T-helper 9 cell (primary cell): ENCODE results near the gene UBE2E2.

Experiments
- DNase-seq: peaks from one replicate; pipeline ENCODE4 v3.0.0-alpha.2; 2020

The UBE2E2 gene

DNA sequence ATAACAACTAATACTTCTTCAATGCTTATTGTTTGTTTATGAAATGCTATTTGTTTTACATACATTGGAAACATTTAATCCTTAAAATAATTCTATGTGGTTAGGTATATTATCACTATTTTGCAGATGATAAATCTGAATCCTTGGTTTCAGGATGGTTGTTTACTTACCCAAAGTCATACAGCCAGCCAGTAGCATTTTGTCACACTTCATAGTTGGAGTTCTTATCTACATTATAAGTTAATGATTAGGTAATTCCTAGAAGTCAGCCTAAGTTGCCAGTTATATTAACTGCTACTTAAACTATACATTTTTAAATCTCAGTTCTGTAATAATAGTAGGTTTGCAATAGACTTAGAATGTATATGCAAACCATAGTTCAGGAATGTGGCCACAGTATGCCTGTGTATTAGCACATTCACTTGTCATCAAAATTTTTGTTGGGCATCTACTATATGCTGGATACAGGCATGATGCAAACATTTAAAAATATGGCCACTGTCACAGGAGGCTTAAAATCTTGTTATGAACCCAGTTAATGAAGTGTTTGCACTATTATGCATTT lies 187.9 kb downstream of the UBE2E2 start:
- no peak for DNase-seq

DNA sequence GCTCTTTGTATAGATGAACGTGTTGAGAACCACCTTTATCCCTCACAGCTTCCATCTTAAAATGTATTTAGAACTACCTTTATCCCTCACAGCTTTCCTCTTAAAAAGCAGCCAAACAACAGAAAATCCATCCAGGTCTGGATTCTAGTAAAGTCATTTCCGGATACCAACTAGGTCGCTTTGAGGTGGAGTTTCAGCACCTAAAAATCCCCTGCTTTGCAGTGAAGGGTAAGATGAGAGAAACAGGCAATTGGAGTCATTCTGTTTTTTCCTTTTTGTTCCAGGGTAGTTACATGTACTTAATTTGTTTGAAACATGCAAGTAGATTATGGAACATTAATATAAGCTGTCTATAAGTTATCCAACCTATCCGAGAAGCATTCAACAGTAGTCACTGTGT lies 192.0 kb downstream of the UBE2E2 start:
- no peak for DNase-seq

DNA sequence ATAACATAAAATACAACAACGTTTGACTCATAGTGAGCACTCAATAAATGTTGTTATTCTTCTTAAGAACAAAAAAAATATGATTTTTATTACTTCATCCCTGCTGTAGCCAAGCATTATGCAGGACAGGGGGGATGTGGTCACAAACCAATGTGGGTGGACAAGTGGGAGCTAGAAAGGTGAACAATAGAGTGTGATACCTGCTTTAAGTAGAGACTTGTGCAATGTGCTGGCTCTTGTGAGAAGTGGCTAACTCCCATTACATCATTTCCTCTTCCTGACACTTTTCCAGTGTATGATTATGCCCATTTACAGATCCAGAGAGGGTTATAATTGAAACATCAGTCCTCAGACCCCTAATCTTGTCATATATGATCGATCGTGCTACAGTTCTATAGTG lies 193.6 kb downstream of the UBE2E2 start:
- no peak for DNase-seq

DNA sequence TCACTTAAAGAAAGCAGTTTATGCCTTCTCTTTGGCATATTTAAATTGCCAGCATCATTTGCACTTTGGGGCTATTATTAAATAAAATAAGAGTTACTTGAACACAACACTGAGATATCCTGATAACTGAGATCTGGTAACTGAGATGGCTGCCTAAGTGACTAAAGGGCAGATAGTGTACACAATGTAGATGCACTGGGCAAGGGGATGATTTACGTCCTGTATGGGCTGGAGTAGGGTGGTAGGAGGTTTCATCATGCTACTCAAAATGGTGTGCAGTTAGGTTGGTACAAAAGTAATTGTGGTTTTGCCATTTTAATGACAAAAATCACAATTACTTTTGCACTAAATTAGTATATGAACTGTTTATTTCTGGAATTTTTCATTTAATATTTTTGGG lies 196.1 kb downstream of the UBE2E2 start:
- no peak for DNase-seq

DNA sequence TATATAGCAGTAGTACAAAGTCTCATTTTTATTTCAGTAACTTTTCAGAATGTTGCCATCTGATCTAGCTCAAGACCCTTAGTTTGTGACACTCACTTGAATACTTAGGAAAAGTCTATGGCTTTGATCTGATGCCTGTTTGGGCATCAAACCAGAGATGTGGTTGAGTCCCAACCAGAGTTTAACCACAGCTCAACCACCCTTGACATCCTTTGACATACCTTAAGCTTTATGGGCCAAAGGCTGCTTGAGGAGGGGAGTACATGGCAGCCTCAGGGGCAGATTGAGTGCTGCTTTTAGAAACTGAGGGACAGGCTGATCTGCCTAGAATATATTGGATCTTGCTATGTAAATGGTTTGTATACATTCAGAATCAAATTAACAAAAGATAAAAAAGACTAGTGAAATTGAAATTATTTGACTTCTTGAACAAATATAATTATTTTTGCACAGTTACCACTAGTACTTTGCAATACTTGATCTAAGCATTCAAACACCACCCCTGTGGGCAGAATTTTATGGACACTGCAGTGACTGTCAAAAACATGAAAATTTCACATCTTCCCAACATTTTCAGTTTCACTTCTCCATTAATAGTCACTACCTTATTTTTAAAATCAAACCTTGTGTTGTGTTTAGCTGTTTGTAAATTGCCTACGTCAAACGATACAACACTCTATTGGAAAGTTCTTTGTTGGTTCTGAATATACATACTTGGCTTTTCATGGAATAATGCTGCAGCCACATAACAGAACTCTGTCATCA lies 199.8 kb downstream of the UBE2E2 start:
- no peak for DNase-seq

DNA sequence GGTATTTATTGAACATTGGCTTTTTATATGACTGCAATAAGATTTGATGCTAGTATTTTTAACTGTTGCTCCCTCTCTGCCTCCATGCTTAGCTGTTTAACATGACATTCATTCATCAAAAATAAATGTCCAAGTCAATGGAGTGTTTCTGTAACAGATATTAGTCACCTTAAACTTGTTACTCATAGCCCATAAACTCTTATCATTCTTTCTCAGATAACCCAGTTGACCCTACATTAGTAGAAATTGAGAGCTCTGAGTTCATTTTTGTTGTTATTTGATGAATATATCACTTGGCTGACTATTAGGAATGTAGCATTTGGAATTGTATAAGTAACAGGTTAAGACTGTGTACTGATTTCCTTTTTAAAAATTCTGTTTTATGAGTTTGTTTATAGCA lies 201.1 kb downstream of the UBE2E2 start:
- no peak for DNase-seq

DNA sequence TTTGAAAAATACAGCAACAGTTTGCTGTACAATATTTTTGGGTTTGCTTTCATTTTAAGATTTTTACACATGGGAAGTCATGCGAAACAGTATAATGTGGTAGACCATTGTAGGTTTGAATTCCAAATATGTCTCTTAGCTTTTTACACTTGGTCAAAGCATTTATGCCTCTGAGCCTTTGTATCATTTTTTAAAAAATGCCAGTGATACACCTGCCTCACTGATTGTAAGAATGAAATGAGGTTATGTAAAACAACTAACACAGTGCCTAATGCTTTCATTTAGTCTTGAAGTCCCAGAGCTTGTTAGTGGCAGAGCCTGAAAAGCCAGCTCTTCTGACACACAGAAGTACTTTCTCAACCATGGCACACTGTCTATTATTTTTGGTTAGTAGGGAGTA lies 202.0 kb downstream of the UBE2E2 start:
- DNase-seq = no peak

DNA sequence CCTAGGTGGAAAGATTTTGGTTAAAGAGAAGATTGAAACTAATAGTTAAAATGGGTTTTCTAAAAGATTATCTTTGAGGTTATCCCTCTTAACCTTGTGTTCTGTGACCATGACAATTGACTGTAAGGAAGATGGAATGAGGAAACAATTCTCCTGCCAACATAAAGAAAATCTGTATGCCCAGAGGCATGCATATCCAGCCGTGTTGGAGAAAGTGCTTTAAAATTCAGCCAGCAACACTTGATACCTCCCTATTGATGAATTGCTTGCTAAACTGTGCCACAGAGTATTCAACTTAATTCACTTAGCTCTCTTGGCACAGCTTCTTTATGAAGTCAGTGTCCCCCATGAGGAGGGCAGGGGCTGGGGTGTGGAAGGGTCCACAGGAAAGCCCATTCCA lies 203.5 kb downstream of the UBE2E2 start:
- no peak for DNase-seq

DNA sequence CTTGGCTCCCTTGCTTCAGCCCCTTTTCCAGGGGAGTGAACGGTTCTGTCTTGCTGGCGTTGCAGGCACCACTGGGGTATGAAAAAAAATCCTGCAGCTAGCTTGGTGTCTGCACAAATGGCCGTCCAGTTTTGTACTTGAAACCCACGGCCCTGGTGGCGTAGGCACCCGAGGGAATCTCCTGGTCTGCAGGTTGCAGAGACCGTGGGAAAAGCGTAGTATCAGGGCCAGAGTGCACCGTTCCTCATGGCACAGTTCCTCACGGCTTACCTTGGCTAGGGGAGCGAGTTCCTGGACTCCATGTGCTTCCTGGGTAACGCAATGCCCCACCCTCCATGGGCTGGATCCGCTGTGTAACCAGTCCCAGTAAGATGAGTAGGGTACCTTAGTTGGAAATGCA lies 214.9 kb downstream of the UBE2E2 start:
- DNase-seq = no peak

DNA sequence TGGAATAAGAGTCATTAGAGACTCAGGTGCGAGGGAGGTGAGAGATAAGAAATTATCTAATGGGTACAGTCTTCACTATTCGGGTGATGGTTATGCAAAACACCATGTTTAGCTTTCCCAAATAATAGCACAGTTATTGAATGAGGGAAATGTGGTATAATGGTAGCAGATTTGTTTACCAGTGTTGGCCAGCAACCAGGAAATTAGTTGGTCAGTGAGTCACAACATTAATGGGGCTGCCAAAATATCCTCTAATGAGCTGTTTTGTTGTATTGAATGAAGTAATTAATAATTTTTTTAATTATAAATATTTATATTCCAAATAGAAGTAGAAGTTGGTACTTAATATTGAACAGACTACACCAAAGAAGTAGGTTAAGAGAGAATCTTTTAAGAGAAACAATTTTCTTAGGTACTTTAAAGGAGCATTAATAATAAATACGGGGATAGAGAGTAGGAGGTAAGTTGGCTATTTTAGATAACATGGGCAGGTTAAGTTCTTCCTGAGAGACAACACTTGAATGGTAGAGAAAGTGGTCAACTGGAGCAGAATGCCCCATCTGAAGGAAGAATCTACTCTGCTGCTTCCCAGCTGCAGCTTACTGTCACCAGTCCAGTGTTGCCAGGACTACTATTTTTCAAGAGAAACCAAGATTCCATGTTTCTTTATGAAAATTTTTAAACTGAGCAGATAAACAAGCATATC lies 218.8 kb downstream of the UBE2E2 start:
- DNase-seq = no peak

DNA sequence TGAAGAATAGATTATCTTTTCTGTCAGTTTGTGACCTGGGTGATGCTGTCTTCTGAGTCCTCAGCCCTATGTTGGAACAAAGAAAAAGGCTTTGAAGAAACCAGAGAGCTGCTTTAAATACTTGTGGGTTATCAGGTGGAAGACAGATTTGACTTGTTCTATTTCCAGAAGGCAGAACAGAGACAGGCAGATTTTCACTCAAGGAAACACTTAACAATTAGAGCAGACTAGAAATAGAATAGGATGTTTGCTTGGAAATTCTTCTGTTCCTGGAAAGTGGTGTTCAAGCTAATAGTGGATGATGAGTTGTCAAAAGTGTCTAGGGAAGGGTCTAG lies 219.4 kb downstream of the UBE2E2 start:
- DNase-seq = no peak

DNA sequence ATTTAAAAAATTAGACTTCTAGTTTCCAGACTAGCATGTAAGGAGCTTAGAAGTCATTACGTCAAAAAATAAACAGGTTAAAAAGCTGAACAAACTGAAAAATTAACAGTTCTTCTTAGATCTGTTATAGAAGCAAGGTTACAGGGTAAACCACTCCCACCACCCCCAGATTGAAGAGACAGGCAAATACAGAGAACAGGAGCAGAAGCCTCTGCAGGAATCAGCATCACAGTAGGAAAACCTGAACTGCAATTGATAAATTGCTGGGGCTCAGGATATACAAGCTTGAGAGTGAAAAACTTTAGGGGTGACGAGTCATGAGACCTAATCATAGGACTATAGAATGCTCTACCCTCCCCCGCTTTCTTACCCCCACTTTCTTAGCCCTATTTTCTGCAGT lies 222.3 kb downstream of the UBE2E2 start:
- DNase-seq = no peak

DNA sequence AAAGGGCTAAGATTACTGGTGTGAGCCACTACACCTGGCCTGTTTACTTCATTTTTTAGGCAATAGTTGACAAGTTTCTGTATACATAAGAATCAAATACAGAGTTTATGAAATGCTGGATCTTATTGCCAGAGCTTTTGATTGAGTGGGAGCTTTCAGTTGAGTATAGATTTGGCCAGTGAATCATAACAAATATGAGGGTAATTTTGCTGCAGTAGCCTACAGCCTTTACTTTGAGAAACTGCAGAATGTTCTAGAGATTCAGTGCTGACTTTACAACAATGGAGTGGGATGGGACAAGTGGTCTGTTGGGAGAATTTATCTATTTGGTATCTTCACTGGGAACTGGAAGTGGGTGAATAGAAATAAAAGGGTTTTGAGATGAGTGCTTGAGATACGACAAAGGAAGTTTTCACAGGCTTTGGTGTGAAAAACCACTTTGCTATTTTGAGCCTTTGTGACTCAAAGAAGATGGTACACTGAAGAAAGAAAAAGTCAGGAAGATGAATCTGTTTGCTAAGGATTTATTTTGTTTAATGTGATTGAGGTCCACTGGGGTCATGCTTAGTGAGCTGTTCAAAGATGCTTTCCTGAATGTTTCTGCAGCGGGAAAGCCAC lies 227.8 kb downstream of the UBE2E2 start:
- no peak for DNase-seq

DNA sequence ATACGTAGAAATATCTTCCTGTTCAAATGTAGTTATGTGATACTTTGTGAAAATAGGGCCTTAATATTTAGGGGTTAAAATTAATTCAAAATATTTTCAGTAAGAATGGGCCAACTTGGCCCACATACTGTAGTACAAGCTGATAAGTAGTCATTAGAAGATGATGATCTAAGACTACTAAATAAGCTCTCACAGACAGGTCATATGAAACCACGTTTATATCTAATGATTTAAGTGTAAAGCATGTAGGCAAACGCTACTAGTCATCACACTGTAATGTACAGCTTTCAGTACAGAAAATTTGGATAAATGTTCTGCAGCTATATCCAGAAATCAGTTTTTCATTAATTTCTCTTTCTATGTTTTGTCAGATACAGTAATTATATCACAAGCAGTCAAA lies 228.6 kb downstream of the UBE2E2 start:
- DNase-seq = no peak

DNA sequence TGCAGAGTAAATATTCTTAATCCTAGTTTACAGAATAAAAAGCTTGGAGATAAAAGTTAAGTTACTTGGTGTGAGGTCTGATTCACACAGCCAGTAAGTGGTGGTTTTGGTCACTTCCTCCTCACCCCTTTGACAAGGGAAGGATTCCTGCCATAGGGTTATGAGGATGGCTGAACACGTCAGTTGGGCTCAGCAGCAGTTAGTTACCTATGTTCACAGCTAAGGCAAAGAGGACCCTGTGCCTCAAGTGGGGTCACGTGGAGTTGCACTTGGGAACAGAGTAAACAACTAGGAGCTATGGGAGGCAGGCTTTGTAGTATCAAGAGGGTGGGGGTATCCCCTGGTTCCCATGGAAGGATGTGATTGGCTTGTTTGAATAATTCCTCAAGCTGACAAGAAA lies 232.2 kb downstream of the UBE2E2 start:
- no peak for DNase-seq

DNA sequence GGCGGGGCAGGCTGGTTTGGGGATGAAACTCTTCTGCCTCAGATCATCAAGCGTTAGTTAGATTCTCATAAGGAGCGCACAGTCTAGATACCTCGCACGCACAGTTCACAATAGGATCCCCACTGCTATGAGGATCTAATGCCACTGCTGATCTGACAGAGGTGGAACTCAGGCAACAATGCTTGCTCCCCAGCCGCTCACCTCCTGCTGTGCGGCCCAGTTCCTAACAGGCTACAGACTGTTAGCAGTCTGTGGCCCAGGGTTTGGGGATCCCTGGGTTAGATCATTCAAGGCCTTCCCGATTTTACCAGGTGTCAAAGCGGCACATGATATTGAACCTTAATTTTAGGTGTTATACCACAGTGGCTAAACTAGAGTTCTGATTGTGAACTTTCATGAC lies 232.8 kb downstream of the UBE2E2 start:
- no peak for DNase-seq

DNA sequence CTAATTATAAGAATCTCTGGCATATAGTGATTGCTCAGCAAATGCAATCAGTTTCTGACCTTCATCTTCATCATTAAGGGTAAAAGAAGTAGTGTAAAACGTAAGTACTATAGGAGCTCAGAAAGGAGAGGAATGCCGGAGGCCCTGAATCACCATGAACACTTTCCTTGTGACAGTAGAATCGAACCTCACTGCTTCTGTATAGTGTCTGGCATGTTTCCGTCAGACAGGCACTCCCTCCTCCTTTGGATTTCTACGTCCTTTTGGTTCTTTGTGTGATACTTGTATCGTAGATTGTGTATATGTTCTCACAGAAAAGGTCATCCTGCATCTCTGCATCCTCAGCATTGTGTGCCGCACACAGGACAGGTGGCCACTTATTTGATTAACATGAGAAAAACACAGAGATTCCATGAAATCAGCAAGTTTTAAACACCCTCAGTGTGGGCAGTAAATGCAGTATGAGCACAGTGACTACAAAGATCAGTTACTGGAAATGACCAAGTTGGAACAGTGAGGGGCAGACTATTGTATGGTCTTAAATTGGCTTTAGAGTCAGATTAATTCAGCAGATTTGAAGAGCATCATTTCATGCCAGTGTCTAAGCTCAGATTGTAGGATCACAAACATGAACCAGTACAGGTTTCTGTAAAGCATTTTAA lies 234.5 kb downstream of the UBE2E2 start:
- no peak for DNase-seq

DNA sequence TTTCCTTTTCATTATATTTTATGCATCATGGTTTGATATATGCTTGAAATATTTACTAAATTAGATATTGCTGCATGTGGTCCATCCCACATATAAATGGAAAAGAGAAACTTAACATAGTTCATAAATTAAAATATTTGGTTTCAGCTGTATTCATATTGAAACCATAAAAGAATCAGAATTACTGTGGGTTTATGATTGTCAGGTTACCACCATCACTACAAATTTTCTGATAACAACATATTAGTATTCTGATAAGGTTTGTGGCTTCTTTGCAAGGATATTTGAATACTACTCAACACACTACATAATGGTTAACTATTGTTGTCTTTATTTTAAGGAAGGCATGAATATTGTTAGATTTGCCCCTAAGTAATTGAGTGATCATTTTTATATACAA lies 235.5 kb downstream of the UBE2E2 start:
- DNase-seq = no peak

DNA sequence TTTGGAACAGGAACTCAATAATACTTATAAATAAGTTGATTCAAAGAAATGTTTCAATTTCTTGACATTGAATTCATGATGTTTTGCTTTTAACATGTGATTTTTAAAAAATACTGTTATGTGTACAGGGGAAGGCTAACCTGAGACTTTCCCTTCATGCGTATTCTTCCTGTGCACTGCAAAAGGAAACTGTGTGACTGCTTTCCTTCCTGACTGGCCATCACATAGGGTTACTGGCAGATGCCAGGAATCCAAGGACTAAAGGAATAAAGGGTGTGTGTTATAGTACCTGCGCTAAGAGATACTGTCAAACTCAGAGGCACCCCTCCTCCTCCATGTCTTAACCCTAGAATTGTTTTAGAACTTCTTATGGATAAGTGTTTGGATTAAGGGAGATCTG lies 236.0 kb downstream of the UBE2E2 start:
- no peak for DNase-seq

DNA sequence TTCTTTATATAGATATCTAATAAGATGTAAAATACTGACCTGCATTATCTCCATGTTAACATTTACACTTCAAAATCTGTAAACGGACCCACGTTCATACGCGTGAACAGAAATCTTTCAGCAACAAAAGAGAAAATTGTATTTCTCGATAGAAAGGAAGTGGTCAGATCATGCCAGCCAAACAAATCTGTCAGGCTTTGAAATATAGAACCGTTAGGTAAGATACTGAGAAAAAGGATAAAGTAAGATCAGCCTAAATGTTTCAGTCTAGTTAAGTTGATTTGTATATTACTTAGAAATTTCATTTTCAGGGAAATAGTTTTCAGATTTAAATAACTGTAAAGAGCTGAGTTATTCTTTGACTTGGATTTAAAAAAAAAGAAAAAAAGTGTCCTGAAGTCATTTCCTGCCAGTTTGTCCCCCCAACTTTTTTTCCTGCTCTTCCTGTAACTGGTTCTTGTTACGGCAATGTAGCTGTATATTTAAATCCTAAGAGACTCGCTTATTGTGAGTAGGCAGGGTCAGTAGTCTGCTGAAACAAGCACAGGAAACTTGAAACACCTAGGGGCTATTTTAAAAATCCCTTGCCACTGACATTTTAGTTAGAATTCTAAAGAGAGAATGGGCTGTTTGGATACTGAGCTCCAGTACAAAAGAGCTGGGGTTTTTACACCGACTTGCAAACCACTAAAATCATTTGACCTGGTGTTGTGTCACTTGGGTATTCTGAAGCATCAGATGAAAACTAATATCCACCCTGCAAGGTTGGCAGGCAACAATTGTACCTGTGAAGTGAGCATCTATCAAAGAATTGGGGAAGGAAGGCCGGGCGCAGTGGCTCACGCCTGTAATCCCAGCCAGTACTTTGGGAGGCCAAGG lies 237.5 kb downstream of the UBE2E2 start:
- DNase-seq = no peak

DNA sequence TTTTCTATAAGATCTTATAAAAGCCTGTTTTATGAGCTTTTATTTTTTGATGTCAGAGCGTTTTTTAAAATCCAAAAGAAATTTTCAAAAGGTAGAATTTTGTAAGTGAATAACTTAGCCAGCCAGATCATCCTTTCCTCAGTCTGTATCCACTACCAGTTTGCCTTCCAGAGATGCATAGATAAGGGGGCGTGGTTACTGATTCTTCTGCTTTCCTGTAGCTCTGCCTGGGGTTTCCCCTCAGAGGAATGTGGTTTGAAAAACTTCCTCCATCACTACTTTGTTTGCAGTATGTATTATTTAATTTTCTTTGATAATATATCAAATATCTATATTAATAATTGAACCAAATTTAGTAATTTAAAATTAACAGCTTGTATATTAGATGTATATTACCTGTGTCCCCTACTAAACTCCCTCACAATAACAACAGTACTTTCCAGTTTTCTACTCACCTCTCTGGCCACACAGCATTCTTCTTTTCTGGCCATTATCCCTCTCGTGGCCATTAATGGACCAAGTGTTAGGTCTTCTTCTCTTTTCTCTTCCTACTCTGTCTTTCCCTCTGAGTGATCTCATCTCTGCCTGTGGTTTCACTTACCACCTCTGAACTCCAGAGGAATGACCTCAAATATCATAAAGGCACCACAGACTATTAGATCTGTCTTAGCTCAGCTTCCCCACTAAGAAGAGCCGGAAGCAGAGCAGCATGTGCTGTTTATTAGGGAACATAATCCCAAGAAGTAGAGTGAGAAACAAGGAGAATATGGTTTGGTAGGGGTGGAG lies 239.7 kb downstream of the UBE2E2 start:
- DNase-seq = no peak

DNA sequence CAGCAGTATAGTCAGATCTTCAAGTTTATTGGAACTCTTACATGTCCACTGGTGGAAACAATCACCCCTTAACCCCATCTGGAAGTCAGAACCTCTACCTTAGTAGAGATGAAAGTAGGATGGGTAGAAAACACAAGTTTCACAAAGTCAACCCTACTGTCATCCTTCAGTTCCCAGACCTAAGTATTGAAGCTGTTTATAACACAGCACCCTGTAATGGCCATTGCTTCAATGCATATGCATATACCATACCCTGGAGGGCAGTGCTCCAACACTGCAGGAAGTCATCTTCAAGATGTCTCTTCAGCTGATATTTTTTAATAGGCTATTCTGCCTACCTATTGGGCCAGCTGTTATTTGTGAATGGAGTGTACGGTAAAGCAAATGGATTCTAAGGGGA lies 241.3 kb downstream of the UBE2E2 start:
- no peak for DNase-seq
